GM04503 (cell line): ENCODE measurements around the gene UTP4.
"Not testable (repeated sequence)": the region's sequence is repeated elsewhere in the genome, so short reads cannot be mapped to it uniquely, and the experiment has no call there.

Experiments
- DNase-seq: peaks from one replicate; pipeline ENCODE4 v3.0.0-alpha.2; 2012; ENCODE audit warnings: low read depth

Gene UTP4

GRCh38 chr16:69131167-69131838, 1.1 kb upstream of the UTP4 start:
- DNase-seq, result no peak

GRCh38 chr16:69131839-69132423, 518 bp upstream of the UTP4 start:
- DNase-seq, result no peak

GRCh38 chr16:69133373-69133954, 1.0 kb downstream of the UTP4 start:
- no peak for DNase-seq

- no peak for DNase-seq
These were observed 6.2 kb downstream of the UTP4 start for GRCh38 chr16:69138608-69139007.

GRCh38 chr16:69139464-69139863, 7.0 kb downstream of the UTP4 start:
- not testable (repeated sequence) for DNase-seq

GRCh38 chr16:69141014-69141413, 8.6 kb downstream of the UTP4 start:
- DNase-seq, result no peak

- DNase-seq, result no peak
These were observed 9.5 kb downstream of the UTP4 start for GRCh38 chr16:69141936-69142335.

- no peak for DNase-seq
These were observed 10.7 kb downstream of the UTP4 start for GRCh38 chr16:69143116-69143515.

DNA sequence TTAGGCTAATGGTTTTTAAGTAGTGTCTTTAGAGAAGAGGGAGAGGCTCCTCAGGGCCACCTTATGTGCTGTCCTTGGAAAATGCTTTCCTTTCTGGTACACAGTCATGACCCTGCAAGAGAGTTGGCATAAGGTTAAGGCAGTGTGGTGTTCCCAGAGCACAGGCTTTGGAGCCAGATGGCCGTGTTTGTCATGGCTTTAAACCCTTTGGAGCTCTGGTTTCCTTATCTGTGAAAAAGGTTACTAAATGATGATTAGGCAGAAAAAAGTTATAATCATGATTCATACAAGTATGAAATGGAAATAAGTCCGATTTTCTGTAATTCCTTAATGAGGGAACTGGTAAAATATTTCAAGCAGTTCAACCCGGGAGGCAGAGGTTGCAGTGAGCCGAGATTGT, 13.2 kb downstream of the UTP4 start:
- DNase-seq, result no peak

- DNase-seq, result not testable (repeated sequence)
These were observed 17.2 kb downstream of the UTP4 start for GRCh38 chr16:69149621-69150020.

DNA sequence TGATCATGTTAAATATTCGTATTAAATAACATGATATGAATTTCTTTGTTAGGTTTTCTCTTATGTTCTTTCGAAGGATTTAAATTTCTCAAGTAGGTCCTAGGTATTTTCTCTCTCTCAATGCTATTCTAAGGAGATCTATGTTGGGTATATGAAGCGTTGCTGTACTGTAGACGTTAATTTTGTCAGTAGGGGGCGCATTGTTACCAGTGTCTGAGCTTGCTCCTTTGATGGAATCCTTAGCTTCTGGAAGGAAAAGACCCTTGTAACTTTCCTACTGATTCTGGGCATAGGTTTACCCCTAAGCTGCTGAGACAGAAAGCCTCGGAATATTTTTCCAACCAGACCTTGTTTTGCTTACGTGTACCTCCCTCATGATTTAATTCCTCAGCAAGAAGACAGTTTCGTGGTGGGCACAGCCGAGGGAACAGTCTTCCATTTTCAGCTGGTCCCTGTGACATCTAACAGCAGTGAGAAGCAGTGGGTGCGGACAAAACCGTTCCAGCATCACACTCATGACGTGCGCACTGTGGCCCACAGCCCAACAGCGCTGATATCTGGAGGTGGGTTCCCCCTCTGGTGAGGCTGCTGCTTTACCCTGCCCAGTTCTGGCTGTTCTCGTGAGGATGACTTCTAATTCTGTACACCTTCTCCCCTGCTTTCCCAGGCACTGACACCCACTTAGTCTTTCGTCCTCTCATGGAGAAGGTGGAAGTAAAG, 17.9 kb downstream of the UTP4 start:
- peak; percentile 31 for DNase-seq

DNA sequence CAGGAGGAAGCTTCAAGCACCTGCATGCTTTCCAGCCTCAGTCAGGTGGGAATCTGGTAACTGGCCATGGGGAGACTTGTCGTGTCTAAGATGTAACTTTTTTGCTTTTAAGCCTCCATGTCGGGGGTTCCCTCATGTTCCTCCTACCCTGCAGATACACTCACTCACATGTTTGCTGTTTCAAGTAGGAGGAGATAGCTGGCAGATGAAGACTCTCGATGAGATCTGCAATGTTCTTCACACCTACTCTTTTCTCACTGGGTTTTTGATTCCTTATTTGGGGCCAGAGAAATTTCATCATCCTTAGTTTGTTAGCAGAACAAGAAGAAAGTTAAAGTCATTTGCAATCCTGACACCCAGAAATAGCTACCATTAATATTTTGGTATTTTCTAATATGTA, 24.7 kb downstream of the UTP4 start:
- no peak for DNase-seq

DNA sequence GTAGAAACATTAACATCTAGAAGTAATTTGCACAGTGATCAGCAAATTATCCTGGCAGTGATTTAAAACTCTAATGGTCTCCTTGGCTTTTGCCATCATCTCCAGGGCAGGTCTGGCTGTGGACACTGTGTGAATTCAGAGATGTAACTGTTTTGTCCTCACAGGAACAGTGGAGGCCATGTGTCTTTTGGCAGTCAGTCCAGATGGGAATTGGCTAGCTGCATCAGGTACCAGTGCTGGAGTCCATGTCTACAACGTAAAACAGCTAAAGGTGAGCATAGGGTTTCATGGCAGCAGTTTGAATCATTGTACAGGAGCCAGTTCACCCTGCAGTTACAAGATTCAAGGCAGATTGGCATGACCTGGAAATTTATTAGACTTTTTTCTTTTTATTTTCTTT, 27.7 kb downstream of the UTP4 start:
- no peak for DNase-seq

- no peak for DNase-seq
These were observed 33.1 kb downstream of the UTP4 start for GRCh38 chr16:69165584-69165983.

DNA sequence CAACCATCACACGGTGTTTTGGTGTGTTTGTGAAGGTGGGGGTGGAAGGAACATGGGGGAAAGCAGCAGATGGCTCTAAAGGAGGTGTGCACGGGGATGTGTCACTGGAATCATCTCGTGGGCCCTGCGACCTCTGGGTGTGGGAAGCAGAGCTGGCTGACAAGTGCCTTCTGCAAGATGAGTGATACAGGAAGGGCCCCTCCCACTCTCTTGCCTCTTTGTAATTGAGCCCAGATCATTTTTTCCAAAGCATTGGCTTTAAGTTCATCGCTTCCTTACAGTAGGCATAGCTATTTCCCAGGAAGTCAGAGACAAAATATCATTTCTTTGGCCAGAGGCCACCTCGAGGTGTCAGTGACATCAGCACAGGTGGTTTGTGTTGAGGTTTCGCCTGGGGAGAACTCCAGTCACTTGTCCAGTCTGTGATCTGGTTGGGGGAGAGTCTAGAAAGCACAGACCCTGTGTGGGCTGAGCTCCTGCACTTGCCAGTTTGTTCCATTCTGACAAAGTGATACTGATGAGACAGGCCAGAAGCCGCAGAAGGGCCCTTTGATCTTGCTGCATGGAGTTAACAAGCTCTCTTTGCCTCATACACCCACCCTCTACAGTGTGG, 33.9 kb downstream of the UTP4 start:
- no peak for DNase-seq

DNA sequence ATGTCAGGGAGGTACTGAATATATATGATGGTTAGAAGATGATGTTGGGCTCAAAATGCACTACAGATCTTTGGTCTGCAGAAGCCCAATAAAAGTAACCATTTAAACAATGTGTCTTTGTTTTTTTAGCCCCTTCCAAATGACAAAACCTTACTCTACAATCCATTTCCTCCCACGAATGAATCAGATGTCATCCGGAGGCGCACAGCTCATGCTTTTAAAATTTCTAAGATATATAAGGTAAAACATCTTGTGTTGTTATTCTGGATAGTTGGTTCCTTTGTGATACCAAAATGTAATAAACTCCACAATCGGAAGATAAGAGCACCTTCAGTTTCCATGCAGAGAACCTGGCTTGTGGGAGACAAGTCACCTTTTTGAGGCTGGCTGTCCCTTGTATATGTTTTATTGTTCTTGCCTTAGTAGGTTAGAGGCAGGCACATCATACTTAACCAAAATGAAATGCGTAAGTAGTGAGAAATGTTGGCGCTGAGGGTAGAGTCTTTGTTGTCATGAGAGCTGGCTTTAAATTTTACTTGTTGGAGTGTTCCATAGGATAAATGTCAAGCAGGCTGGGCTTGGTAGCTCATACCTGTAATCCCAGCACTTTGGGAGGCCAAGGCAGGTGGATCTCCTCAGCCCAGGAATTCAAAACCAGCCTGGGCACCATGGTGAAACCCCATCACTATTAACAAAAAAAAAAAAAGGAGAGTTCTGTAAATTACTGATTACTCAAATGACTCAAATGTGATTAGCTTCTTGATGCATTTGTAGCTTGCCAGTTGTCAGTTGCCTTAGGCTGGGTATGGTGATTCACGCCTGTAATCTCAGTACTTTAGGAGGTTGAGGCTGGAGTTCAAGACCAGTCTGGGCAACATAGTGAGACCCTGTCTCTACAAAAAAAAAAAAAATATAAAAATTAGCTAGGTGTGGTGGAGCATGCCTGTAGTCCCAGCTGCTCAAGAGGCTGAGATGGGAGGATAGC, 34.8 kb downstream of the UTP4 start:
- no peak for DNase-seq

DNA sequence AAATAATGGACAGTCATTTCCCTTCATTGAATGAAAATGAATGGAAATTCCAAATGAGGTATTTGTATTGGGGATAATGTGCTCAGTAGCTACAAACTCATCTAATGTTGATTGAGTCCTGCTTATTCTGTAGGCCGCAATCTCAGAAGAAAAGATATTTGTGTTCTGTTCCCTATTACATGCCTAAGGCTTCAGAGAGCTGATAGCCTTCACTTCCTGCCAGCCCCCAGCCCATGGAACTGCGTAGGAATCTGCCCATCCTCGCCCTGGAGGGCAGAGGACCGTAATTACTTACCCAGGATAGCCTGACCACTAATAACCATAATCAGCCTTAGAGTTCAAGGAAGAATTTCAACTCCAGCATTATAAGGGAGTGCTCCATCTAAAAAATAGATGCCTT, 36.6 kb downstream of the UTP4 start:
- no peak for DNase-seq

DNA sequence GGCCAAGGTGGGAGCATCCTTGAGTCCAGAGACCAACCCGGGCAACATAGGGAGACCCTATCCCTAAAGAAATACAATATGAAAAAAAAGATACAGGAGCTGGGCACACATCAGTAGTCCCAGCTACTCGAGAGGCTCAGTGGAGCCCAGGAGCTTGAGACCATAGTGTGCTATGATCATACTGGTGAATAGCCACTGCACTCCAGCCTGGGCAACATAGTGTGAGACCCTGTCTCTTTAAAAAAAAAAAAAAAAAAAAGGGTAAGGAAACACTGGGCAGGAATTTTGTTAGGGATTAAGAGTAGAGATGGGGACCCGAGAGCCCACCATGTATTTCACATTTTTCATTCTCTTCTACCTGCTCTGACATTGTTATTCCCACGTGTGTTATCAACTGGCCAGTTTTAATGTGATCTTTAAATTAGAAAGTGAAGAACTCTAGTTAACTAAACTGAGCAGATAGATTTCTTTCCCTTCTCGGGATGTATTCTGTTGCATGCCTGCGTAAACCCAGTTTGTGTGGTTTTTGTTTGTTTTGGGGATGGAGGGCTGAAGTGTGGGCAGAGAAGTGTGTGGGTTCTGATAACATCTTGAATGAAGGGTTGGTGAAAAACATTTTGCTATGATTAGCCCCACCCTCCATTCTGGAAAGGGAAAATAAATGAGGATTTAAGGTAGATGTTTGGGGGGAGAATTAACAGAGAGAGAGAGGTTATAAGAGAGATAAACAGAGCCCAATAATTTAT, 37.3 kb downstream of the UTP4 start:
- DNase-seq, result no peak

DNA sequence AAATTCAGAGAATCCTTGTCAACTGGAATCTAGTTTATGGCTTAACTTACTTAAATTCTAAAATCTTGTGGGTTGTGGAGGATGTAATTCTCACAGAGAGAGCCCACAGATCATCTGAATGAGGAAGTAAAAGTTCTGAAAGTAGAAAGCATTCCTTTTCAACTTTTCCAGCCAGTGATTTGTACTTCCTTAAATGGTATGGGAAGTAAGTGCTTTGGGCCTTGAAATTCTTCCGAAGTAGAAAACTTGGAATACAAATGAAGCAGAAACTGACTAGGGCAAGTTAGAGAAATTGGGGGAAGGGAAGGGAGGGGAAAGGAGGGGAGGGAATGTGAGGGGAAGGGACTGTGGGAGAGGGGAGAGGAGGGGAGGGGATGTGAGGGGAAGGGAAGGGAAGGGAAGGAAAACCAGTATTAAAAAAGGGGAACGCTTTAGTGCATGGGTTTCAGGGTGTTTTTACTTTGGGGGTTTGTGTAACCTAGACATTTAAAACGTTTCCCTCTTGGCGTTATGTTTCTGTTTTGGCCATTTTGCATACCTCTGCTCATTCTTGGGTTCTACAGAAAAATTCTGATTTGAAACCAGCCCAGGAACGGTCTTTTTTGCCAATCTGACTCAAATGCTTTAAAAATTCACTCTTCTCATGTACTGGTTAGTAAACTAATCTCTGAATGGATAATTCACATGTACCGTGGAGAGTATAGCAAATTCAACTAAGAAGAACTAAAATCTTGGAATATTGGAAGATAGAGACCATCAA, 39.1 kb downstream of the UTP4 start:
- peak; percentile 64 for DNase-seq
